Natural killer cell (primary cell): Measurements from ENCODE around the gene LEUTX. TPM values are rescaled to one million over a fixed set of nuclear protein-coding genes. Genes with fewer than 3 reads are reported as not detected.
A peak's percentile ranks its signal among the peaks of the same experiment; 100 is the strongest.

Experiments used
- ATAC-seq, 3 donors: fragments of 150-1000 bp in 2 of 3; fragments of 200-7000 bp in 1 of 3; cut with Tn5 transposase; 1 replicate in 1 of 3; 2 replicates in 2 of 3; pipeline ENCODE4 v1.10.0; 2021; ENCODE audit warnings: mild to moderate bottlenecking in 2 of 3, moderate library complexity in 2 of 3
- DNase-seq, 2 donors: peaks; one replicate each; pipeline versions ENCODE4 v3.0.0 to v3.0.0-alpha.2; 2013 to 2021; ENCODE audit warnings: mixed read lengths in 1 of 2
- H3K27ac ChIP-seq: one replicate; pipeline ENCODE4 v1.5.1; 2013; ENCODE audit warnings: mild to moderate bottlenecking, low read length
- H3K27me3 ChIP-seq: one replicate; pipeline ENCODE4 v1.6.1; 2013; ENCODE audit warnings: low read length; ENCODE audit not compliant: control insufficient read depth, insufficient read depth
- H3K36me3 ChIP-seq: one replicate; pipeline ENCODE4 v1.6.1; 2013; ENCODE audit warnings: low read length; ENCODE audit not compliant: control insufficient read depth, insufficient read depth
- H3K4me1 ChIP-seq: one replicate; pipeline ENCODE4 v1.6.1; 2013; ENCODE audit warnings: low read length; ENCODE audit not compliant: control insufficient read depth, insufficient read depth
- H3K4me3 ChIP-seq: one replicate; pipeline ENCODE4 v1.5.1; 2013; ENCODE audit warnings: low read length
- H3K9me3 ChIP-seq: one replicate; pipeline ENCODE4 v1.6.1; 2013; ENCODE audit warnings: low read length; ENCODE audit not compliant: control insufficient read depth, insufficient read depth
- H3K27ac Mint-ChIP-seq, 2 donors: one replicate each; pipeline ENCODE4 v1.8.0; 2022; ENCODE audit warnings: mild to moderate bottlenecking in 2 of 2, mixed read lengths in 2 of 2, moderate library complexity in 1 of 2
- H3K27me3 Mint-ChIP-seq, 2 donors: one replicate each; pipeline ENCODE4 v1.8.0; 2022; ENCODE audit warnings: low read depth in 2 of 2, mixed read lengths in 2 of 2
- H3K36me3 Mint-ChIP-seq: one replicate; pipeline ENCODE4 v1.8.0; 2022; ENCODE audit warnings: mixed read lengths
- H3K4me1 Mint-ChIP-seq, 2 donors: one replicate each; pipeline ENCODE4 v1.8.0; 2022; ENCODE audit warnings: mixed read lengths in 2 of 2
- H3K4me3 Mint-ChIP-seq: one replicate; pipeline ENCODE4 v1.8.0; 2022; ENCODE audit warnings: mild to moderate bottlenecking, moderate library complexity, mixed read lengths
- H3K9me3 Mint-ChIP-seq, 2 donors: one replicate each; pipeline ENCODE4 v1.8.0; 2022; ENCODE audit warnings: mixed read lengths in 2 of 2
- WGBS: methylation state at CpG from one replicate; pipeline ENCODE4 v1.1.7; 2013; ENCODE audit warnings: missing lambda C conversion rate; ENCODE audit not compliant: insufficient coverage; 5-methylcytosine and 5-hydroxymethylcytosine counted together
- intact Hi-C: fragments of 100-400 bp; cut with micrococcal nuclease; formaldehyde crosslinking; loops from one replicate; pipeline ENCODE4 v1.14.2; 2022
- total RNA-seq, 4 donors: library from RNA; stranded (reverse); fragments of 120-200 nt in 1 of 4; gene quantifications; one replicate each; pipeline versions ENCODE4 v1.2.3 to v1.2.4, GENCODE V29; 2013 to 2022
- TF ChIP-seq, protein P1 (sequence below): fragments of 200-600 bp; IDR thresholded peaks from one replicate; pipeline ENCODE4 v1.8.0; 2022; ENCODE audit warnings: antibody characterized with exemption

The LEUTX gene
- total RNA-seq, 3 donors from 2014 or later (not counting 1 experiment from before 2014, with no cell fraction given): not detected

DNA sequence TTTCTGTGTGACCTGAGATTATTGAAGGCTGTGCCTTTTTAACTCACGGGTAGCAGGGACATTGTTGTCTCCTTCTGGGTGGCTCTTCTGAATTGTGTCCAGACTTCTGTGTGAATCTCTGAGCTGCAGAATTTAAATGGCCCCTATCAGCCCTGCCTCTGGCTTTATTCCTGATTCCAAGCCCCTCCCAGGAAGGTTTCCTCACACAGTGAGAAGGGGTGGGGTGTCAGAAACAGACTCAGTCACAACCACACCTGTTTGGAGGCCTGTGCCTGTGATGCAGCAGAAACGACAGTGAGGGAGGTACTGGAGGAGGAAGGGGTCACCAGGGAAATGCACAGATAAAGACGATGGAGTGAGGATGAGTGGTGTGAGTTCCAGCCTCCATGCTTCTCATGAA lies 40.8 kb upstream of the LEUTX start, which contains the start of gene CLC:
CLC (minus strand) TSS at position 139 of the 400 bp plus-strand sequence; CDS start at position 62, 77 bp downstream.
- Histone ChIP-seq H3K4me3 (no peak within 1 kb of the TSS), H3K4me1 (no peaks in the 10 kb centered on the region), H3K27ac (no peak within 1 kb of the TSS), H3K27me3 (no peaks in the 10 kb centered on the region), H3K36me3 (no peaks in the 10 kb centered on the region), H3K9me3 (no peaks in the 10 kb centered on the region)
- Mint-ChIP-seq H3K27ac (no peak within 1 kb of the TSS), H3K4me1 (no peaks in the 10 kb centered on the region), H3K27me3 (peaks cover 15 to 43% of the 10 kb centered on the region in 2 donors), H3K36me3 (no peaks in the 10 kb centered on the region), H3K9me3 (no peaks in the 10 kb centered on the region), H3K4me3 (no peak within 1 kb of the TSS)
- WGBS: 60% methylated on average over 3 of the region's 3 CpGs
- DNase-seq: no peak
- TF ChIP-seq, protein P1, sequence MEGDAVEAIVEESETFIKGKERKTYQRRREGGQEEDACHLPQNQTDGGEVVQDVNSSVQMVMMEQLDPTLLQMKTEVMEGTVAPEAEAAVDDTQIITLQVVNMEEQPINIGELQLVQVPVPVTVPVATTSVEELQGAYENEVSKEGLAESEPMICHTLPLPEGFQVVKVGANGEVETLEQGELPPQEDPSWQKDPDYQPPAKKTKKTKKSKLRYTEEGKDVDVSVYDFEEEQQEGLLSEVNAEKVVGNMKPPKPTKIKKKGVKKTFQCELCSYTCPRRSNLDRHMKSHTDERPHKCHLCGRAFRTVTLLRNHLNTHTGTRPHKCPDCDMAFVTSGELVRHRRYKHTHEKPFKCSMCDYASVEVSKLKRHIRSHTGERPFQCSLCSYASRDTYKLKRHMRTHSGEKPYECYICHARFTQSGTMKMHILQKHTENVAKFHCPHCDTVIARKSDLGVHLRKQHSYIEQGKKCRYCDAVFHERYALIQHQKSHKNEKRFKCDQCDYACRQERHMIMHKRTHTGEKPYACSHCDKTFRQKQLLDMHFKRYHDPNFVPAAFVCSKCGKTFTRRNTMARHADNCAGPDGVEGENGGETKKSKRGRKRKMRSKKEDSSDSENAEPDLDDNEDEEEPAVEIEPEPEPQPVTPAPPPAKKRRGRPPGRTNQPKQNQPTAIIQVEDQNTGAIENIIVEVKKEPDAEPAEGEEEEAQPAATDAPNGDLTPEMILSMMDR: no peak
- no peak for ATAC-seq
- intact Hi-C loops: no loop called here

DNA sequence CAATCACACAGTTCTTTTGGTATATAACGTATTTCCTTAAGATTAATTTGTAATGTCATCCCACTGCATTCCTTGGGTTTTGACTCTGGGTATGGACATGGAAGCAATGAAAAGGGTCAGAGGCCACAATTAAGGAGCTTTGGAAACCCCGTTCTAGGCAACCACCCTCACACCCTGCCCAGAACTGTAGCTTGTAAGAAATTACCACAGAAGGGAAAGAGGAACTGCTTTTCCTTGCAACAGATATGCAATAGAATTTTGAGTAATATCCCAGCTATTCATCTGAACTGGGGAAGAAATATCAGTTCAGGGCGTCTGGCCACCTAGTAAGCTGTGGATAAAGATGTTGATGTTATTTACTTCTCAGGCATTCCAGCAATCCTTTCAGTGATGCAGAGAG lies 39.8 kb upstream of the LEUTX start:
- DNase-seq (no peak), ATAC-seq (no peak)
- Histone ChIP-seq H3K4me1 (no peaks in the 10 kb centered on the region), H3K9me3 (no peaks in the 10 kb centered on the region), H3K27ac (no peak overlapping the region), H3K4me3 (no peak overlapping the region), H3K27me3 (peaks cover 3% of the 10 kb centered on the region), H3K36me3 (no peaks in the 10 kb centered on the region)
- 10% methylated on average over 2 of the region's 3 CpGs for WGBS
- Mint-ChIP-seq H3K27me3 (peaks cover 21 to 43% of the 10 kb centered on the region in 2 donors), H3K4me3 (no peak overlapping the region), H3K27ac (no peak overlapping the region), H3K36me3 (no peaks in the 10 kb centered on the region), H3K4me1 (no peaks in the 10 kb centered on the region), H3K9me3 (no peaks in the 10 kb centered on the region)
- TF ChIP-seq, protein P1: no peak
- intact Hi-C loops: no loop called here

DNA sequence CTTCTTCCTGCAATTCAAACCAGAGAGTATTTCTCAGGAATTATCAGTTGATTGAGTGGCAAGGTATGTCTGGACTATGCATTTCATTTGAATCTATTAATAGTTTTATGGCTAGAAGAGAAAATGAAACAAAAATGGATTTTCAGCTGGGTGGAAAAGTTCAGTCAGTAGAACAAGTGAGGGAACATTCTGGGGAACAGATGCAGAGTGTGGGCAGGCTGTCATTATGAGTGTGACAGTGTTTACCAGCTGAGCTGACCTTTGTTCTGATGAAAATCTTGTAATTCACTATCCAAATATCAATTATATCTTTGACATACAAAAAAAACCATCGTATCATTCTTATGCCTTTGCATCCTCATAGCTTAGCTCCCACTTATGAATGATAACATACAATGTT lies 38.3 kb upstream of the LEUTX start:
- Mint-ChIP-seq H3K9me3 (no peaks in the 10 kb centered on the region), H3K4me1 (no peaks in the 10 kb centered on the region), H3K36me3 (no peaks in the 10 kb centered on the region), H3K4me3 (no peak overlapping the region), H3K27ac (no peak overlapping the region), H3K27me3 (peaks cover 25 to 46% of the 10 kb centered on the region in 2 donors)
- Histone ChIP-seq H3K4me3 (no peak overlapping the region), H3K9me3 (no peaks in the 10 kb centered on the region), H3K4me1 (no peaks in the 10 kb centered on the region), H3K27me3 (peaks cover 8% of the 10 kb centered on the region), H3K36me3 (no peaks in the 10 kb centered on the region), H3K27ac (no peak overlapping the region)
- TF ChIP-seq, protein P1: no peak
- WGBS: 89% methylated on average over 1 of the region's 1 CpG
- intact Hi-C loops: no loop called here
- ATAC-seq (no peak), DNase-seq (no peak)

DNA sequence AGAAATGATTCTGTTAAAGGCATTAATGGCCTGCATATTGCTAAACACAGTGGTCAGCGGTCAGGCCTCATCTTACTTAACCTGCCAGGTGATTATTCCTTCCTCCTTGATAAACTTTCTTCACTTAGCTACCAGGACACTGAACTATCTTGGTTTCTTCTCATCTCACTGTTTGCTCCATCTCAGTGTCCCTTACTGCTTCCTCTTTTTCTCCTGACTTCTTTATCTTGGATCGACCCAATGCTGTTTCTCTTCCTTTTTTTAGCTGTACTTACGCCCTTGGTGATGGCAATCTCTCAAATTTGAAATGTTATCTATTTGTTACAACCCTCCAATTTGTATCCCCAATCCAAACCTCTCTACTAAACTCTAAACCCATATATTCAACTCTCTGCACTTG lies 33.0 kb upstream of the LEUTX start:
- peaks cover 10% of the 10 kb centered on the region for H3K27me3 ChIP-seq
- H3K4me1 Mint-ChIP-seq: no peaks in the 10 kb centered on the region
- ATAC-seq: peak in 1 of 3 donors; percentile 73
- H3K9me3 ChIP-seq: no peaks in the 10 kb centered on the region
- no peak for DNase-seq
- no peaks in the 10 kb centered on the region for H3K36me3 Mint-ChIP-seq
- H3K27me3 Mint-ChIP-seq: peaks cover 32 to 42% of the 10 kb centered on the region in 2 donors
- H3K4me3 ChIP-seq: no peak overlapping the region
- intact Hi-C loops: no loop called here
- no peak overlapping the region for H3K4me3 Mint-ChIP-seq
- no peak overlapping the region for H3K27ac Mint-ChIP-seq
- no peak overlapping the region for H3K27ac ChIP-seq
- H3K9me3 Mint-ChIP-seq: no peaks in the 10 kb centered on the region
- no peaks in the 10 kb centered on the region for H3K36me3 ChIP-seq
- 29% methylated on average over 3 of the region's 3 CpGs for WGBS
- H3K4me1 ChIP-seq: no peaks in the 10 kb centered on the region
- TF ChIP-seq, protein P1: no peak
